COLO668 (cell line): ENCODE measurements around the gene ASB7.
"Not testable (repeated sequence)": the region's sequence is repeated elsewhere in the genome, so short reads cannot be mapped to it uniquely, and the experiment has no call there.

Experiments used
- DNase-seq: peaks from one replicate; lab custom pipeline; 2025; ENCODE audit not compliant: unreplicated experiment; lab: John Stamatoyannopoulos, UW

ASB7 gene, protein sequence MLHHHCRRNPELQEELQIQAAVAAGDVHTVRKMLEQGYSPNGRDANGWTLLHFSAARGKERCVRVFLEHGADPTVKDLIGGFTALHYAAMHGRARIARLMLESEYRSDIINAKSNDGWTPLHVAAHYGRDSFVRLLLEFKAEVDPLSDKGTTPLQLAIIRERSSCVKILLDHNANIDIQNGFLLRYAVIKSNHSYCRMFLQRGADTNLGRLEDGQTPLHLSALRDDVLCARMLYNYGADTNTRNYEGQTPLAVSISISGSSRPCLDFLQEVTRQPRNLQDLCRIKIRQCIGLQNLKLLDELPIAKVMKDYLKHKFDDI

DNA sequence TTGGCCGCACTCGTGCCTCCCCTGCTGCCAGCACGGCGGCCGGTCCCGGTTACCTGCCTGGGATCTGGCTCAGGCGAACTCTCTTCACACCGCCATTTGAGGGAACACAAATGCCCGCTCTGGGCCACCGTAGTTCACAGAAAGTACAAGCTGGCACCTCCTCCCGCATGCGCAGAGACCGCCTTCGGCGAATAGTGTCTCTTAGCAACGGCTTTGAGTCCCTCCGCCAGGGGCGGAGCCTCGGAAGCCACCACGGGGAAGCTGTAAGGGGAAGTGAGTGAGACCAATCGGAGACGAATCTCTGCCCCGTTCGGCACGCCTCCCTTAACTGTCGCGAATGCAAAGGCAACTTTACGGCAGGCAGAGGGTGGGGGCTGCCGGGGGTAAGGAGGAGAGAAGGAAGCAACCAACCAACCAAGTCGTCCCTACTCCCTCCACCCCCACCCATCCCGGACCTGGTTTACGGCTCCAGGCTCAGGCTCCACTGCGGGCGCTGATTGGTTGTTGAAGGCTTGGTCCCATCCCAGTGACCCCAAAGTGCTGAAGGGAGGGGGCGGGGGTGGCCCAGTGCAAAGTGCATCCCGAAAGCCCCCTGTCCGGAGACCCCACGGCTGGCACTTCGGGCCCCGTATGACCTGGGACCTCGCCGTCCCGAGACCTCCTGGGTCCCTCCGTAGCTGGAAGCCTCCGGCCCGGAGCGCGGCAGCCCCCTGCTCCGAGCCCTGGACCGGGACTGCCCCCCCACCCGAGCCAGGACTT is at the start of gene ASB7, which contains the start of gene LINS1:
ASB7 (plus strand) TSS at position 526 of the 759 bp plus-strand sequence. CDS start 9,628 bp downstream, outside the sequence.
LINS1 (minus strand) TSS at position 121 of the 759 bp plus-strand sequence. CDS start 21,342 bp downstream, outside the sequence.
- peak; percentile 99 for DNase-seq

DNA sequence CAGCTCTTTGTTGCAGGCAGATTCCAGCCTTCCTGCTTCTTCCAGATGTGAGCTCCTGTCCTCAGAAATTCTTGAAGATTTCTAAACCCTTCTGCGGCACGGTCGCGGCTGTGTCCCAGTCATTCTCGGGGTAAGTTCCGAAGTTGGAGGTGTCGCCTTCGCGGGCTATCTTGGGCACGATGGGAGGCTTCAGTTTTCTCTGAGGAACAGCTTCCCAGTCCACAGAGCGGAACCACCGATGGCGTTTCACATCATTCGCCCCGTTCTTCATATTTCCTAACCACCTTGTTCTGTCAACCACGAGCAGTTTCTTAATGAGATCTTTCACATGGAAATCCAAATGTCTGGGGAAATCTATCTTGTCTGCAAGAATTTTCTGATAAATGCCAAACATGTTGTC is 48.9 kb upstream of the ASB7 start:
- DNase-seq = no peak

DNA sequence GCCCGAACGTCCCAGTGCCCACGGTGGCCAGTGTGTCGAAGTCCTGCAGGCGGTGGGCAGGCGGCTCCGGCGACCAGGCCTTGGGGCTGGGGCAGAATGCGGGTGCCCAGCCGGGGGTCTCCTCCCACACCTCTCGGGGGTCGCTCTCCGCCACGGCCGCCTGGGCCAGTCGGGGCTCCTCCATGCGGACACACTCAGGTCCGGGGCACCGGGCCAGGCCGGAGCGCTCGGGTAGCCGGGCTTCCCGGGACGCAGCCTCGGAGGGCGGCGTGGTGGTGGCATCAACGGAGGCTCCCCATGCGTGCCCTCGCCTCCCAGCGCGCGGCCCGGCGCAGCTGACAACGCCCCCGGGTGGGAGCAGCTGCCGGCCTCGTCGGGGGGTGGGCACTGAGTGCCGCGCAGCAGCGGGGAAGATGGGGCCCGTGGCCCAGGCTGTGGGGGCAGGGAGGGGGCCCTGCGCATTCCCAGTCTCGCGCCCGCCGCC is 43.6 kb upstream of the ASB7 start:
- no peak for DNase-seq

DNA sequence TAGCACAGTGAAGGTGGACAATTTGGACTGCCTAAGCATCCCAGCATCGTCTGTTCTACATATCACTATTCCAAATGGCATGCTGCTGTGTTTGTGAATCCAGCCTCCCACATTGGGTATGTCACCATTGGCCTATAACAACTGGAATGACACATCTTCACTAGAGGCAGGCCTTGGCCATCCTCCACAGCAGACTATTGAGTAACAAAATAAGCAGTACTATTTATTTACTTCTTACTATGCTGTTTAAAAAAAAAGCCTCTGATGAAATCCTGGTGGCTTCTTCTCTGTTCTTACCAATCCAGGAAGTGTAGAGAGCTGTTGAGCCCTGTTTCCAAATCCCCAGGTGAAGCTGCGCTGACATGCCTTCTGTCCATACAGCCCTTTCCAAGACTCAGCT is 43.1 kb upstream of the ASB7 start:
- no peak for DNase-seq

DNA sequence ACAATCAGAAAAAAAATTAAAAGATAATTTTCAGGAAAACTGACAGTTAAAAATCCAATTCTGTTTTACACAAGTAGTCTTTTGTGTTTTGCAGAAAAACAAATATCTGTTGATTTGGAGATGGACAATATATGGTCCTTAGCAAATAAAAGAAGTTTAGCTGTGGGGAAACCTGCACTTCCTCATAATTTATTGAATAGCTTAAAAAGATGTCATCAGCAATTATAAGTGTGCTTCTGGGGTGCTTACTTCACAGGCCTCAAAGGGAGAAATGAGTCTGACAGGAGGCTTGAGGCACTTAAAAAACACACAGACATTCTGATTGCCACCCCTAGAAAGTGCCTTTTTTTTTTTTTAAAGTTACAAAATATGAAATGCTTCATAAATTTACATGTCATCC is 42.1 kb upstream of the ASB7 start:
- no peak for DNase-seq

DNA sequence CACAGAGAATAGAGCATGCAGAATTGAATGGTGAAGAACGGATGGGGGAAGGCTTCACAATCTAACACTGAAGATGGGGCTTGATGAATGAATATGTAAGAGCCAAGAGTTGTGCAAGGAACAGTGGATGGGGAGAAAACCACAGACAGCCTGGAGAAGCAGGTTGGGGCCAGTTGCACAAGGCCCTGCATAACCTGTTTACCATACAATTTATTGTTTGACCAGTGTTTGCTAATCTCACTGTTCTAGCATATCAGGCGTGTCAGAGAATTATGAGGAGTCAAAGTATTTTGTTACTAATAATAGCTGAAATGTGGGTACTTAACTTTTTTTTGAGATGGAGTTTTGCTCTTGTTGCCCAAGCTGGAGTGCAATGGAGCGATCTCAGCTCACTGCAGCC is 36.8 kb upstream of the ASB7 start:
- DNase-seq = no peak

DNA sequence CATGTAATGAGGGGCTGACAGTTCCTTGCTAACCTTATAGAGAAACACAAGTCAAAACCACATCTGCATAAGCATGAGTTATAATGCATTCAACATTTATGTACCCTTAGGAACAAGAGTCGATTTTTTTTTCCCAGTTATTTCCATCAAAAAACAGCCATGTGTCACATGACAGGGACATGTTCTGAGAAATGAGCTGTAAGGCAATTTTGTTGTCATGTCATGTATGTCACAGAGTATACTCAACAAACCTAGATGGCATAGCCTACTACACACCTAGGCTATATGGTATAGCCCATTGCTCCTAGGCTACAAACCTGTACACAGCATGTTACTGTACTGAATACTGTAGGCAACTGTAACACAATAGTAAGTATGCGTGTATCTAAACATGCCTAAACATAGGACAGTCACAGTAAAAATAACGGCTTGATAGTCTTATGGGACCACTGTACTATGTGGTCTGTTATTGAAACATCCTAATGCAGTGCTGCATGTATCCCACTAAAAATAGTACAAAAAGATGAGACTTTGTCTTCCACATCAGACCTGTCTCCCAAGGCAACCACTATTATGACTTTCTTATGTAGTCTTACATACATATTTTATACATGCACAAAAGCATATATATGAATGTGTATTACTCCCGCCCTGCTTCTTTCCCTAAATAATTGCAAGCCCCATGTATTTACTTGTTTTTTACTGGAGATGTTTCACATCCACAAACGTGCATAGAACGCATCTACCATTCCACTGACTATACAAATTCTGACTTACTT is 35.4 kb upstream of the ASB7 start:
- DNase-seq = no peak

DNA sequence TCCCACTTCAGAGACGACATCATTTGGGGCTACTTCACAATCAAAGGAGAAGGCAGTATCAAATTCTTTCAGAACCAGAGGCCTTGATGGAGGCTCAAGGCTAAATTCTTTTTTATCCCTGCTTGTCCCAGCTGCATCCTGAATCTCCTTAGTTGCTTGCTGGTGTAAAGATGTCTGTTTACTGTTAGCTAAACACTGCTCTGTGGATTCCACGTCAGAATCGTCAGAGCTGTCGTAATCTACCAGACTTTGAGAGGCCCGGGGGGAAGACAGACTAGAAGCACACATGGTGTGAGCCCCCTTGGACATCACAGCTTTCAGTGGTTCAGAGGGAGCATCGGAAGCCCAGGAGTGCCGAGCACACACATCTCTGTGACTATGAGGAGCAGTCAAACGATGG is 33.0 kb upstream of the ASB7 start:
- DNase-seq = no peak

DNA sequence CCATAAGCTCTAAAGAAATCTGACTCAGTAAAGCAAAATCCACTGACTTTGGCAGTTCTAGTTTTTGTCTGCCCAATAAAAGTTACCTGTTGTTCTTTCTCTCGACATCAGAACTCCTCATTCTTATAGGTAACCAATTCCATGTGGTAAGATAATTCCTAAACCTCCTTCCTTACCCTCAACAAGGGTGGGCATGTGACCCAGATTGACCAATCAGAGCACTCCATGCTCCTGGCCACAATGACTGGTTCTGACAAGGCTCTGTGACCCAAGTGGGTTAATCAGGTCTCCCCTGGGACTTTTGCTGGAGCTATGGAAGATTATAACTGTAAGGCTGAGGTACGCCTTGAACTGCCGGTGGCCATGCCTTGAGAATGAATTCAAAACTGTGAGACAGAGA is 32.1 kb upstream of the ASB7 start:
- DNase-seq = no peak

DNA sequence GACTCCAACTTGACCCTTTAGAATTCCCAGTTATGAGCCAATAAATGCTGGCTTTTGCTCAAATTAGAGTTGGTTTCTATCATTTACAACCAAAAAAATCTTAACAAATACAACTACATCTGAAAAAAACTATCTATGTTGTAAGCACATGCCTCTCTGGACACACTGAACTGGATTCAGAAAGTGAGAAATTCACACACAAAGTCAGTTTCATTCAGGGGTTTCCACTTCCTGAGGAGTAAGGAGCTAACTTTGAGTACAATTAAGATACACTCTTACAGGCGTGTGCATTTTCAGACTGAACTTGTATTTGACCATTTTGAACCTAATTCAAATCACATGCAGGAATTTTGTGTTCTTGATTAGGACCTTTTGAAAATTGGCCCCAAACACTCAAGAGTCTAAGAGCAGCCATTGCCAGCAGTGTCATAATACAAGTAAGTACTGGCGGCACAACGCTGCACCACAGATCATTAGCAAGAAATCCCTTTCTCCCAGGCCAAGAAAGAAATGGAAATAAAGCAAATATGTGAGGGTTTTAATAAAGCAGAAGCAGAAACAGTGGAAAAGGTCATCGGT is 31.6 kb upstream of the ASB7 start:
- no peak for DNase-seq

DNA sequence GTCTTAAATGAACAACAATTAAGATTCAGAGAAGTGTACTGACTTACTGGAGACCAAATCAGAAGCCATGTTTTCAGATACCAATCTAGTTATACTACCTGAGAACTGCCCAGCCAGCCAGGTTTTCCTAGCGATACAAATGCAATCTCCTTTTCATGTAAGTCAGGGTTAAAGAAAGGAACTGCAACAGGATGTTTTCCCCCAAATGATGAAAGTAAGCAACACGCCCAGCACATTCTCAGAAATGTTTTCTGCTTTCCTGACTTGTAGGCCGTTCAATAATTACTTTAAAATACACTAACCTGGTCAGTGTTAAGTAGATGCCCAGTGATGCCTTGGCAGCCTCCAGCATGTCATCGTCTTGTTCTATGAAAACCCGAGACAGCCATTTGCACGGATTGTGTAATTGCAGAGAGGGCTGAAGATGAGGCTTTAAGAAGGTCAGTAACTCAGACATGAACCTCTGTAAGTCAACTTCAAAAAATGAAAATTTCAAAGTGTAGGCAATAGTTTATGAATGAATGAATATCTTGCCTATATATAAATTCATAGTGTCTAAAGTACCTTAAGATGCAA is 30.7 kb upstream of the ASB7 start:
- DNase-seq = no peak

DNA sequence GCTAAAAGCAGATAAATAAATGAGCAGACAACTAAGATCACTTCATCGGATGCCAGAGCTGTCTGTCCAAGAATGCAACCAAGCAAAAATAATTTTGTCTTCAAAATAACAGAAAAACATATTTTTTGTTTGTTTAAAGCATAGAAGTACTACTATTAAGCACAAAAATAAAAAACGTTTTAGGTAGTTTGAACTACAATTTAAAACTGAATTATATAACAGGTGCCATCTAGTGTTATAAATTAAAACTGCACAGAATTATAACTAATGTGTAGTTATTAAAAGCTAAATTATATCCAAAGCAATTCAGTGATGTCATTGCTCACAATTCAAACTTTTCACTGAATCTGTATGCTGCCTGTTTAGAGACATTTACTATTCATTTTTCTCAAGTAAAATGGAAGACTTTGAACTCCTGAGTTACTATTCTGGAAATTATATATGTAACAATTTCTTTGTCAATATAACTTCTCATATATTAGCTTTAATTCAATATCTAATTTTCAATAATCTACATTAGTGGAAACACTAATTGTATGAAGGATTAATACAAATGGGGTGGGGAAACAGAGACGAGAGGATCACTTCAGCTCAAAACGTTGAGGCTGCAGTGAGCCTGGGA is 29.9 kb upstream of the ASB7 start:
- no peak for DNase-seq

DNA sequence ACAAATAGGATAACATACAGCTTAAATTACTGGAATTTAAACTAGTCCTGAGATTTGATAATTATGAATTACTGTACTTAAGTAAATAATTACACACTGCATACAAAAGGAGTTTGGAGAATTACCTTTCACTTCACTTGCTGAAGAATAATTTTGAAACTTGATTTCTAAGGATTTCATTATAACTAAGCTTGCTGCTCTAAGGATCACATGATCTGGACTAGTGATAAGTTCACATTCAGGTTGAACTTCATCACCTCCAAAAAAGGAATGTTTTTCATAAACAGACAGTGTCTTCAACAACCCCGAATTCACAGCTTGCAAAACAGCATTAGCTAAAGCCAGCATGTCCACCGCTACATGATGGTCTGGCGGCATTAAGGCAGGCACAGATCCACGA is 28.9 kb upstream of the ASB7 start:
- no peak for DNase-seq

DNA sequence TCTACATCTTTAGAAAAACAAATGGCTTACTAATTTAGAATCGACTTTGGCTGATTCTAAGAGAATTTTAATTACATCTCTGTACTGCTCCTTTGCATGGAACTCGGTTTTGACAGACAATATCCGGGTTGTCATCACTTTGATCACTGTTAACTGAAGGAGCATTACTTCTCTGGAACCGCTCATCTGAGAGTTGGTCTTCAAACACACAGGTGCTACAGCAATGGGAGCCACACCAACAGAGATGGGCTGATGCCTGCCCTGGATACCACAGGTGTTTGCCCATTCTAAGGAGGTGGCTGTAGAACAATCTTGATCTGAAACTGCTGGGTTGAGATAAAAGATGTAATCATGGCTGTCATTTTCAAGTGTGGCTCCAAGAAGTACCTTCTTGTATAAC is 22.0 kb upstream of the ASB7 start:
- no peak for DNase-seq

DNA sequence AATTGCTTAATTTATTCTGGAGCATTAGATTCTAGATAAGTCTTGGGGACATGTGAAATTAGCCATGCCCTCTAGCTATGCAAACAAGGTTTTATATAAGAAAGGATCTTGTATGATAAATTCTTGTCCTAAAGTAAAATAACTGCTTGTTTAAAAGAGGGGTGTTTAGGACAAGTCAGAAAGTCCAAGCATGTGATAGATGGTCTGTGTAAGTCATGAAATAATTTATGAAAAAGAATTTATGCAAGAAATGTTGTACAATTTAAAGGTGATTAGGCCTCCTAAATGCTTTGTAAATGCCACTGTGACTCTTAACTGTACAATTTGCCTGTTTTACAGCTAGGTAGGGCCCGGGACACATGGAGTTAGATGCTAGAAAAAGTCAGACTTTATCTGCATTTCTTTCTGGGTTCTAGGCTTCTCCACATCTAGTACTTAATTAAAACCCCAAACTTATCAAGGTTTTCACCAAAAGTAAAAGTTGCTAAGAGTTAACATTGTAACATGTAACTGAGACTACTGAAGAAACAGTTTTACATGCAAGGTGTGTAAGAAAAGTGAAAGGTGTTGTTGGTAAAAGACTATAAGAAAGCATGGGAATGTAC is 13.6 kb upstream of the ASB7 start:
- no peak for DNase-seq

DNA sequence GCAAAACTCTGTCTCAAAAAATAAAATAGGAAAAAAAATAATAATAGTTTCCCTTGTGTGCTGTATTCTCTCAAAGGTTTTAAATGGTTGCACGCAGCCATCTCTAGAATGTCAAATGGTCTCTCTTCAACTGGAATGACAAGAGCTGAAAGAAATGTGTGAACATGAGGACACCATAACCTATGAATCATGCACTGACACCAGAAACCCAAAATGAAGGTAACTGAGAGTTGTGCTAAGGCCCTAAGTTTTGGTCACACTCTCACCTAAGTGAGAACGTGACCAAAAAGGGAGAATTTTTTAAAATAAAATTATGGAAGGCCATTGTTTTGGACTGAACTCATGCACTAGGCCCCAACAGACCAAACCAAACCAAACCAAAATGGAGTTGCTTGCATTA is 11.2 kb upstream of the ASB7 start:
- not testable (repeated sequence) for DNase-seq

DNA sequence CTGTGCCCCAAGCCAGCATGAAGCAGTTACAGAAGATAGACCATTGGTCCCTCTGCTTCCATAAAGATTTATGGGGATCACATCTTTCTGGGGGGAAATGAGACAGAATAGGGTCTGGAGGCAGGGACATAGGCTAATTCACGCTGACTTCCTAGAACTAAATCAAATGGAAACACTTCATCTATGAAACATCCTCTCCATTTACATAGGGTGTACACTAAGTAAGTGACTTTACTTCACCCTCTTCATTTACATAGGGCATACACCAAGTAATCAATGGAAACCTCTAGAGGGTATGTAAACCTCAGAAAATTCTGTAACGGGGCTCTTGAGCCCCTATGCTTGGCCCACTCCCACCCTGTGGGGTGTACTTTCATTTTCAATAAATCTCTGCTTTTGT is 10.6 kb upstream of the ASB7 start:
- DNase-seq = no peak

DNA sequence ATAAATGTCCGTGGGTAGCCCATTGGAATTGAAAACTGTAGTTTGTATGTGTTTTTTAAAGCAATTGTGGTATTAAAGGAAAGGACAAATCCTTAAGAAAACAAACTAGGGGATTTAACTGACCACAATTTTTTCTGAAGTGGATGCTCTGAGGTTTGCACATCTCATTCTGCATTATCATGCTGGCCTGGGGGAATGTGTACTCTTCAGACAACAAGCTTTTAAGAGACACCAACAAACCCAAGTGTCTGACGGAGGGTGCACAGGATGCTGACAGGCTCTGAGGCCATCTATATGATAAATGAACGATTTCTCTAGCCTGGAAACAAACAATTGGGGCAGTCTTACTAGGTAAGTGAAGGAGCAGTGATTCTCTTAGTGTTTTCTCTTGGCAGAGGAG is 9.5 kb upstream of the ASB7 start:
- DNase-seq = no peak

DNA sequence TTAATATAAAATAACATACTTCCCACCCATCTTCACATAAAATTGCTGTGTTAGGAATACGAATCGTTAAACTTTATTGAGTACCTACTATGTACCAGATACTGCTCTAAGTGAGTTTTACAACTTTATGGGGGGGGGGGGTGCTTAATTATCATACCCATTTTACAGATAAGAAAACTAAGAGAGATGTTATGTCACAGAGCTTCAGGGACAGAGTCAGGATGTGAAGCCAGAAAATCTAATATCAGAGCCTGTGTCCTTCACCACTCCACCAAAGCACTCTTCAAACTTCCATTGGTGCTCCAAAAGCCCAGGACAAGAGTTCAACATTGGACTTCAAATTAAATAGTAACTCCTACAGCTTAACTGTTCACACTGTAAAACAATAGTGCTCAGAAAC is 9.0 kb upstream of the ASB7 start:
- no peak for DNase-seq

DNA sequence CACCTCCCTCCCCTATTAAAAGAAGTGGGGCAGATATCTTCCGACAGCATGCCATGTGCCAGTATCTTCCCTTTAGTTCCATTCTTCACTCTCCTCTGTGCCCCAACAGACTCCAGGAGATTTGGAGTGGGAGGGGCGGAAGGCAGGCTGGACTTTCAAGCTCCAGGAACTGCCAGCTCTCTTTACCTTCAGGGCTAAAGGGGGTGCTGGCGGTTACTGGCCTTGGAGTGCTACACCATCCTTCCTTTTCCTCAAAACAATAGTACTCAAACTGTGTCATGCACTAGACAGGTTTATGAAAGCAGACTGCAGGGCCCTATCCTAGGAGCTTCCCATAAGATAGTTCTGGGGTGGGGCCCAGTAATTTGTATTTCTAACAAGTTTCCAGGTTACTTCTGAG is 6.4 kb upstream of the ASB7 start:
- DNase-seq = no peak
